HUES6 (cell line): ENCODE measurements around the gene OR1M1.
"Not testable (repeated sequence)": the region's sequence is repeated elsewhere in the genome, so short reads cannot be mapped to it uniquely, and the experiment has no call there.

ENCODE experiments used
- H3K27ac ChIP-seq: 2 replicates; pipeline ENCODE4 v1.7.0; 2013; ENCODE audit warnings: low read depth, mild to moderate bottlenecking, low read length, inconsistent platforms
- H3K27me3 ChIP-seq: 2 replicates; pipeline ENCODE4 v1.6.1; 2013; ENCODE audit warnings: low read length; ENCODE audit not compliant: control insufficient read depth, insufficient read depth
- H3K36me3 ChIP-seq: 2 replicates; pipeline ENCODE4 v1.6.1; 2013; ENCODE audit warnings: low read length; ENCODE audit not compliant: control insufficient read depth, insufficient read depth
- H3K4me1 ChIP-seq: 2 replicates; pipeline ENCODE4 v1.6.1; 2013; ENCODE audit warnings: low read length; ENCODE audit not compliant: control insufficient read depth, insufficient read depth
- H3K4me3 ChIP-seq: 2 replicates; pipeline ENCODE4 v1.5.1; 2013; ENCODE audit warnings: low read depth, low read length
- H3K9ac ChIP-seq: one replicate; pipeline ENCODE4 v1.6.1; 2013; ENCODE audit warnings: mild to moderate bottlenecking, low read length
- H3K9me3 ChIP-seq: 2 replicates; pipeline ENCODE4 v1.6.1; 2013; ENCODE audit warnings: low read depth, low read length; ENCODE audit not compliant: control insufficient read depth, insufficient read depth

Gene OR1M1

GRCh38 chr19:9086761-9087160, at the start of gene OR1M1:
Gene OR1M1, plus strand, starts transcription at chr19:9087061. Its CDS starts 6,184 bp downstream, at chr19:9093245.
- Histone ChIP-seq H3K9me3 (no peaks in the 10 kb centered on the region; the same call in 1 of the 2 replicates), H3K4me1 (peaks cover 7% of the 10 kb centered on the region; the same call in 1 of the 2 replicates), H3K27ac (no peak within 1 kb of the TSS), H3K36me3 (no peaks in the 10 kb centered on the region), H3K4me3 (no peak within 1 kb of the TSS), H3K27me3 (no peaks in the 10 kb centered on the region; the same call in 1 of the 2 replicates), H3K9ac (no peak within 1 kb of the TSS)

- Histone ChIP-seq H3K9ac (no peak overlapping the region), H3K27ac (no peak overlapping the region), H3K27me3 (no peaks in the 10 kb centered on the region), H3K9me3 (no peaks in the 10 kb centered on the region), H3K36me3 (no peaks in the 10 kb centered on the region), H3K4me1 (peaks cover 4% of the 10 kb centered on the region; the same call in 1 of the 2 replicates), H3K4me3 (no peak overlapping the region)
These were observed 49.3 kb upstream of the OR1M1 start for GRCh38 chr19:9037400-9038062.

GRCh38 chr19:9039728-9040127, 47.1 kb upstream of the OR1M1 start:
- H3K4me1 ChIP-seq: peaks cover 4% of the 10 kb centered on the region; the same call in 1 of the 2 replicates
- no peak overlapping the region for H3K27ac ChIP-seq
- H3K27me3 ChIP-seq: no peaks in the 10 kb centered on the region
- H3K4me3 ChIP-seq: no peak overlapping the region
- H3K9me3 ChIP-seq: no peaks in the 10 kb centered on the region
- H3K36me3 ChIP-seq: no peaks in the 10 kb centered on the region
- H3K9ac ChIP-seq: no peak overlapping the region

GRCh38 chr19:9040131-9040530, 46.7 kb upstream of the OR1M1 start:
- Histone ChIP-seq H3K4me1 (peaks cover 4% of the 10 kb centered on the region; the same call in 1 of the 2 replicates), H3K27ac (no peak overlapping the region), H3K4me3 (no peak overlapping the region), H3K9ac (no peak overlapping the region), H3K9me3 (no peaks in the 10 kb centered on the region), H3K27me3 (no peaks in the 10 kb centered on the region), H3K36me3 (no peaks in the 10 kb centered on the region)

- Histone ChIP-seq H3K9me3 (no peaks in the 10 kb centered on the region), H3K36me3 (no peaks in the 10 kb centered on the region), H3K4me1 (peaks cover 4% of the 10 kb centered on the region; the same call in 1 of the 2 replicates), H3K4me3 (no peak overlapping the region), H3K27ac (no peak overlapping the region), H3K9ac (no peak overlapping the region), H3K27me3 (no peaks in the 10 kb centered on the region)
These were observed 45.8 kb upstream of the OR1M1 start for GRCh38 chr19:9041023-9041422.

- Histone ChIP-seq H3K9ac (no peak overlapping the region), H3K9me3 (no peaks in the 10 kb centered on the region), H3K27me3 (no peaks in the 10 kb centered on the region), H3K4me3 (no peak overlapping the region), H3K27ac (no peak overlapping the region), H3K36me3 (no peaks in the 10 kb centered on the region), H3K4me1 (peaks cover 4% of the 10 kb centered on the region; the same call in 1 of the 2 replicates)
These were observed 43.3 kb upstream of the OR1M1 start for GRCh38 chr19:9043524-9043923.

- no peak overlapping the region for H3K9ac ChIP-seq
- H3K27ac ChIP-seq: no peak overlapping the region
- no peaks in the 10 kb centered on the region for H3K27me3 ChIP-seq
- H3K4me1 ChIP-seq: peaks cover 4% of the 10 kb centered on the region; the same call in 1 of the 2 replicates
- no peak overlapping the region for H3K4me3 ChIP-seq
- H3K36me3 ChIP-seq: no peaks in the 10 kb centered on the region
- H3K9me3 ChIP-seq: no peaks in the 10 kb centered on the region
These were observed 42.4 kb upstream of the OR1M1 start for GRCh38 chr19:9044449-9044848.

GRCh38 chr19:9046694-9047093, 40.2 kb upstream of the OR1M1 start:
- no peak overlapping the region for H3K4me3 ChIP-seq
- H3K9me3 ChIP-seq: no peaks in the 10 kb centered on the region
- H3K27me3 ChIP-seq: no peaks in the 10 kb centered on the region
- no peaks in the 10 kb centered on the region for H3K36me3 ChIP-seq
- H3K27ac ChIP-seq: no peak overlapping the region
- H3K9ac ChIP-seq: no peak overlapping the region
- H3K4me1 ChIP-seq: no peaks in the 10 kb centered on the region

- H3K27me3 ChIP-seq: no peaks in the 10 kb centered on the region
- no peaks in the 10 kb centered on the region for H3K9me3 ChIP-seq
- H3K4me1 ChIP-seq: peaks cover 19% of the 10 kb centered on the region
- no peak overlapping the region for H3K4me3 ChIP-seq
- no peak overlapping the region for H3K27ac ChIP-seq
- H3K36me3 ChIP-seq: no peaks in the 10 kb centered on the region
- no peak overlapping the region for H3K9ac ChIP-seq
These were observed 34.0 kb upstream of the OR1M1 start for GRCh38 chr19:9052894-9053293.

- H3K9me3 ChIP-seq, H3K36me3 ChIP-seq, H3K9ac ChIP-seq, H3K4me3 ChIP-seq, H3K27ac ChIP-seq, H3K27me3 ChIP-seq: not testable (repeated sequence)
- H3K4me1 ChIP-seq: peaks cover 19% of the 10 kb centered on the region
These were observed 33.2 kb upstream of the OR1M1 start for GRCh38 chr19:9053674-9054073.

- H3K4me1 ChIP-seq: peaks cover 19% of the 10 kb centered on the region
- H3K9ac ChIP-seq: peak overlapping the region; percentile 44
- no peaks in the 10 kb centered on the region for H3K27me3 ChIP-seq
- H3K4me3 ChIP-seq: no peak overlapping the region
- H3K36me3 ChIP-seq: no peaks in the 10 kb centered on the region
- no peak overlapping the region; the same call in 1 of the 2 replicates for H3K27ac ChIP-seq
- H3K9me3 ChIP-seq: no peaks in the 10 kb centered on the region
These were observed 32.7 kb upstream of the OR1M1 start for GRCh38 chr19:9054207-9054606.
